Muscle layer of duodenum (tissue), 2 donors: Measurements from ENCODE around the gene MAST4.

ENCODE experiments used
- H3K27ac ChIP-seq: one replicate; pipeline ENCODE4 v1.7.0; 2013; ENCODE audit warnings: mild to moderate bottlenecking, low read length
- H3K27me3 ChIP-seq: one replicate; pipeline ENCODE4 v1.7.0; 2013; ENCODE audit warnings: low read depth, mild to moderate bottlenecking, control low read depth, low read length
- H3K36me3 ChIP-seq, 2 donors: one replicate each; pipeline ENCODE4 v1.7.0; 2013; ENCODE audit warnings: low read length in 2 of 2, control low read depth in 1 of 2, mild to moderate bottlenecking in 1 of 2; ENCODE audit not compliant: insufficient read depth in 2 of 2, control insufficient read depth in 1 of 2
- H3K4me1 ChIP-seq, 2 donors: one replicate each; pipeline ENCODE4 v1.7.0; 2013; ENCODE audit warnings: low read length in 2 of 2, mild to moderate bottlenecking in 2 of 2, control low read depth in 1 of 2, moderate library complexity in 1 of 2; ENCODE audit not compliant: insufficient read depth in 2 of 2, control insufficient read depth in 1 of 2
- H3K4me3 ChIP-seq, 2 donors: one replicate each; pipeline ENCODE4 v1.7.0; 2013; ENCODE audit warnings: low read length in 2 of 2, low read depth in 1 of 2, mild to moderate bottlenecking in 1 of 2
- H3K9me3 ChIP-seq, 2 donors: one replicate each; pipeline ENCODE4 v1.7.0; 2013; ENCODE audit warnings: low read length in 2 of 2, control low read depth in 1 of 2, mild to moderate bottlenecking in 1 of 2; ENCODE audit not compliant: control insufficient read depth in 1 of 2
- donor health status: healthy.

MAST4 gene

DNA sequence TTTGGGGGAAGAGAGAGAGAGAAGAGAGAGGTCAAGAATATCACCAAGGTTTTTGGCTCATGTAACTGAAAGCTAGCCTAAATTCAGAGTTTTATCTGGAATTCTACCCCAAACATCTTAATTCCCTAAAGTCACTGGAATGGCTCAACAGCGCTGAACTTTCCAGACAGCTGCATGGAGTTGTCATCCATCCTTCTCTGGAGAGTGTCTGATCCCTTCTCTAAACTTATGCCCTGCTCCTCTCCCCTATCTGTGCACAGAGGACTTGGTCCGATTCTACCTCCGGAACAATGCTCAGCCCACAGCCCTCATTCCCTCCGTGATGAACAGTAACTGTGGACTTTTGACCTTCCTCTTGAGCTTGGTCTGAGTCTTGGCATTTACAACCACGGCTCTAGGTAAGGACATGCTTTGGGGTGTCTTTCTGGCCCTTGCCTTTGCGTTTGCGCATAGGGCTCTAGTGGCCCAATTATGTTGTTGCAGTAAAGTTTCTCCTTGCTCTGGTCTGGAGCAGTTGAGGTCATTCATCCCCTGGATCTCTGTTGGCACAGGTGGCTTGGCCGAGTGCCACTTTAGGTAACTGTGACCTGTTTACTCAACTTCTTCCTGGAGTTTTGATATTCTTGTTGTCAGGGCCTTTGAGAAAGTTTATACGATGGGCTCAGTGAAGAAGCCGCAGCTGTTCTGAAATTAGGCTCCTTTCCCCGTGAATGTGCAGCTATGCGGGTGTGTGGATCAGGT lies 618.7 kb downstream of the MAST4 start:
- no peaks in the 10 kb centered on the region for H3K27me3 ChIP-seq
- peaks cover 4 to 8% of the 10 kb centered on the region in 2 donors for H3K4me1 ChIP-seq
- no peaks in the 10 kb centered on the region for H3K9me3 ChIP-seq
- H3K27ac ChIP-seq, result peak overlapping the region; percentile 40
- no peak overlapping the region for H3K4me3 ChIP-seq
- H3K36me3 ChIP-seq, result no peaks in the 10 kb centered on the region

GRCh38 chr5:67215519-67216471 lies 619.6 kb downstream of the MAST4 start:
- H3K9me3 ChIP-seq, result no peaks in the 10 kb centered on the region
- H3K36me3 ChIP-seq, result no peaks in the 10 kb centered on the region
- H3K4me3 ChIP-seq, result peak overlapping the region in 1 of 2 donors; percentile 37
- H3K27me3 ChIP-seq, result no peaks in the 10 kb centered on the region
- H3K27ac ChIP-seq, result peak overlapping the region; percentile 70
- peaks cover 4 to 8% of the 10 kb centered on the region in 2 donors for H3K4me1 ChIP-seq

DNA sequence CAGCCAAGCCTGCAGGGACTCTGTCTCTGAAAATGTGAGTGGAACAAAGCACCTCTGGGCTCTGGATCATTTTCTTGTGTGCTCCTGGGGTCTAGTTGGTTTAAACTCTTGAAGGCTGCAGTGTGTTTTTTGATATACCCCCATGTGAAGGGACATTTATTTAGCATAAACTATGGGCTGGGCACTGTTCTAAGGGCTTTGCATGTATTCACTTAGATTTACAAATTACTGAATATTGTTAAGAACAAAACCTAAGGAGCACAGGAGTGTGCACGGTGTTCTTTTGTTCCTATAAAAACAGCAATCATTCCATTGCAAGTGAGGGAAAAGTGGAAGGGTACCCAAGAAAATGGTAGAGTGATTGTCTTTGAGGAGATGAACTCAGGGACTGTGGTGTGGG lies 620.4 kb downstream of the MAST4 start:
- no peaks in the 10 kb centered on the region for H3K36me3 ChIP-seq
- H3K27ac ChIP-seq, result no peak overlapping the region
- H3K4me3 ChIP-seq, result no peak overlapping the region
- peaks cover 4 to 8% of the 10 kb centered on the region in 2 donors for H3K4me1 ChIP-seq
- no peaks in the 10 kb centered on the region for H3K27me3 ChIP-seq
- H3K9me3 ChIP-seq, result no peaks in the 10 kb centered on the region
